ENCODE measurements around the gene MRAP2. TPM values are rescaled to one million over a fixed set of nuclear protein-coding genes. Genes with fewer than 3 reads are reported as not detected.

Gene MRAP2
- polyA plus RNA-seq, 1 donor (not counting 4 experiments of a cell fraction or from before 2014, with no cell fraction given): 3.0 TPM

GRCh38 chr6:84089081-84089480 lies 55.5 kb downstream of the MRAP2 start:
- no peaks in the 10 kb centered on the region for H3K9me1 ChIP-seq (ENCODE audit: control insufficient read depth, extremely low read depth, insufficient read depth, low read length)
- DNase-seq (ENCODE audit: low read depth, low spot score): no peak
- H3K27ac ChIP-seq (ENCODE audit: control insufficient read depth, insufficient read depth, low read length): no peak overlapping the region
- H3K27me3 ChIP-seq (ENCODE audit: control insufficient read depth, extremely low read depth, insufficient read depth, low read length): no peaks in the 10 kb centered on the region
- dilution Hi-C loops (cut with MboI; ENCODE audit: extremely low pct_ligation_motif_present, low sequenced_read_pairs): no loop called here
- H3K9me3 ChIP-seq (ENCODE audit: control insufficient read depth, low read depth, low read length): no peaks in the 10 kb centered on the region
- H2AFZ ChIP-seq (ENCODE audit: control insufficient read depth, low read length): no peak overlapping the region
- FAIRE-seq: no peak
- no peaks in the 10 kb centered on the region for H3K4me1 ChIP-seq (ENCODE audit: control insufficient read depth, extremely low read depth, insufficient read depth, low read length)
- H3K79me2 ChIP-seq (ENCODE audit: control insufficient read depth, insufficient read depth, low read length): no peaks in the 10 kb centered on the region
- H3K36me3 ChIP-seq (ENCODE audit: control insufficient read depth in 2 of 2, extremely low read depth in 1 of 2, insufficient read depth in 2 of 2, low read length in 2 of 2): no peaks in the 10 kb centered on the region
- H3K9ac ChIP-seq (ENCODE audit: control insufficient read depth, extremely low read depth, insufficient read depth, low read length): no peak overlapping the region
- no peaks in the 10 kb centered on the region for H4K20me1 ChIP-seq (ENCODE audit: control insufficient read depth, extremely low read depth, insufficient read depth, low read length)
- no peak for TF ChIP-seq EZH2 (IDR thresholded peaks at IDR 0.05; ENCODE audit: low read length)
- no peak overlapping the region for H3K4me2 ChIP-seq (ENCODE audit: control insufficient read depth, extremely low read depth, insufficient read depth, low read depth, low read length)
- no peak overlapping the region for H3K4me3 ChIP-seq (ENCODE audit: control insufficient read depth in 2 of 3, extremely low read depth in 1 of 3, insufficient read depth in 2 of 3, low read depth in 1 of 3, low read length in 3 of 3)

- no peaks in the 10 kb centered on the region for H3K36me3 ChIP-seq (ENCODE audit: control insufficient read depth in 2 of 2, extremely low read depth in 1 of 2, insufficient read depth in 2 of 2, low read length in 2 of 2)
- H3K4me3 ChIP-seq (ENCODE audit: control insufficient read depth in 2 of 3, extremely low read depth in 1 of 3, insufficient read depth in 2 of 3, low read depth in 1 of 3, low read length in 3 of 3): no peak overlapping the region
- H3K9me1 ChIP-seq (ENCODE audit: control insufficient read depth, extremely low read depth, insufficient read depth, low read length): no peaks in the 10 kb centered on the region
- dilution Hi-C loops (cut with MboI; ENCODE audit: extremely low pct_ligation_motif_present, low sequenced_read_pairs): no loop called here
- H3K9ac ChIP-seq (ENCODE audit: control insufficient read depth, extremely low read depth, insufficient read depth, low read length): no peak overlapping the region
- H3K79me2 ChIP-seq (ENCODE audit: control insufficient read depth, insufficient read depth, low read length): no peaks in the 10 kb centered on the region
- H3K27ac ChIP-seq (ENCODE audit: control insufficient read depth, insufficient read depth, low read length): no peak overlapping the region
- no peak overlapping the region for H3K4me2 ChIP-seq (ENCODE audit: control insufficient read depth, extremely low read depth, insufficient read depth, low read depth, low read length)
- TF ChIP-seq EZH2 (IDR thresholded peaks at IDR 0.05; ENCODE audit: low read length) (no peak), CTCF (optimal IDR thresholded peaks at IDR 0.05 in 1 of 3, IDR thresholded peaks at IDR 0.05 in 1 of 3, conservative IDR thresholded peaks at IDR 0.05 in 1 of 3; ENCODE audit: extremely low read depth in 1 of 3, insufficient read depth in 2 of 3, low read length in 3 of 3) (no peak)
- H2AFZ ChIP-seq (ENCODE audit: control insufficient read depth, low read length): no peak overlapping the region
- FAIRE-seq: no peak
- DNase-seq (ENCODE audit: low read depth, low spot score): no peak
- H3K4me1 ChIP-seq (ENCODE audit: control insufficient read depth, extremely low read depth, insufficient read depth, low read length): no peaks in the 10 kb centered on the region
- H3K27me3 ChIP-seq (ENCODE audit: control insufficient read depth, extremely low read depth, insufficient read depth, low read length): no peaks in the 10 kb centered on the region
- H3K9me3 ChIP-seq (ENCODE audit: control insufficient read depth, low read depth, low read length): no peaks in the 10 kb centered on the region
- no peaks in the 10 kb centered on the region for H4K20me1 ChIP-seq (ENCODE audit: control insufficient read depth, extremely low read depth, insufficient read depth, low read length)
These were observed 56.0 kb downstream of the MRAP2 start for GRCh38 chr6:84089552-84089951.
